HG02610 (cell line): ENCODE measurements around the gene SLC25A12.

Source experiments
- ATAC-seq: cut with Tn5 transposase; IDR thresholded peaks from one replicate; pipeline ENCODE4 v1.9.1; 2021; ENCODE audit warnings: mild to moderate bottlenecking, moderate library complexity; ENCODE audit not compliant: unreplicated experiment

The SLC25A12 gene

DNA sequence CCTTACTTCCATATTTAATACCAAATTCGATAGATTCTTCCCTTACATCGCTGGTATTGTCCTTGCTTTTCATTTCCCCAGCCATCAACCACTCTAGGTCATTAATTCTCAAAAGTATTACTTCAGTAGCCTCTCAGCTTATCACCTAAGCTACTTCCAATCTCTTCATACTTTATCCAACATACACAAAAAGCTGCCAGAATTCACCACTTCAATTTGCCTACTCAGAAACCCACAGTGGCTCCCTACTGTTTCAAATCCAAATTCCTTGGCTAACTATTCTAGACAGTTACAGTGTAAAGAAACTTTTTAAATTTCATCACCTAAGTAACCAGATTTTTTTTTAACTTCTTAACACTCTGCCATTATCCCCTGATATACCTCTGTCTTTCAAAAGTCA lies 4.7 kb downstream of the SLC25A12 start:
- no peak for ATAC-seq

DNA sequence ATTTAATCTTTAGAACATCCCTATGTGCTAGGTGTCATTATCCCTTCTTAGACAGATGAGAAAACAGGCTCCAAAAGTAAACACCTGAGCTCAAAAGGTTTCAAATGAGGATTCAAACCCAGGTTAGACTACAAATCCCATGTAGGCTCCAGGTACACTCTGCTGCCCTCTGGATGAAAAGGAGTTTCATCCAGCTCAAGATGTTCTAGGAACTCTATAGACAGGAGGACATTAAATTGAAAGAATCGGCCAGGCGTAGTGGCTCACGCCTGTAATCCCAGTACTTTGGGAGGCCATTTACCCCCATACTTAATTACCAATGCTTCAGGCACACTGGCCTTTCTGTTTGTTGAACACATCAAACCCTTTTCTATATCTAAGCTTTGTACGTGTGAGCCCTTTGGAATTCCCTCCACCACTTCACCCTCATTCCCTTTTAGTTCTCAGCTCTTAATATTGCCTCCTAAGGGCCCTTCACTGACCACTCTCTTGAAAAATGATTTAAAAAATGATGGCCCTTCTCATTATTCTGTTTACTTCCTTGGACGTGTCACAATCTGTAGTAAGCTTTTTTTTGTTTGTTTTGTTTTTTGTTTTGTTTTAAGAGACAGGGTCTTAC lies 10.7 kb downstream of the SLC25A12 start:
- ATAC-seq, result no peak

DNA sequence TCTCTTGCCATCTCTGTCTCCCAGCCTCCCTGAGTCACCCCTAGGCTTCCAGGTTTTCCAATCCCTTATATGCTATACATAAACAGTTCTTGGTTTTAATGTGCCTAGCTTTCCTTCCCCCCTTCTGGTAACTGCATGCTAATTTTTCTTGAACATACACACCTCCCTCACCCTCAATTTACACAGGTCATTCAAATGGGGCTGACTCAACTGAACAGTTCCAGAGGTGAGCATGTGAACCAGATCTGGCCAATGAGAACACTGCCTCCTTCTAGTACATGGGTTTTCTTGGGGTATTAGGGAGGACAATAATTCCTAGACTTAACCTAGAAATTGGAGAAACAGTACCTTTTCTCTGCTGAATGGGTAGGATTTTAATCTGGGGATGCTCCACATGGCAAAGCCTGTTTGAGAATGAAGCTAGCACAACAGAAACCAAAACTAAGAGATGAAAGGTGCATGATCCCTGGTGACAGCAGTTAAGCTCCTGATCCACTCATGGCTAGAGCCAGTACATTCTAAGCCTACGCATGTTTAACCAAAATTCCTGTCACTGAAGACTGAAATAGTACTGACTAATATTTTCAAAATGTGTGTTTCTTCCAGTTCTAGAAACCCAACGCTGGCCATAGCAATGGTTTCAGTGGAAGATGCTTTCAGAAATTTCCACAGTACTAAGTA lies 11.8 kb downstream of the SLC25A12 start:
- ATAC-seq, result peak; percentile 70

GRCh38 chr2:171880774-171881173 lies 13.3 kb downstream of the SLC25A12 start:
- ATAC-seq, result no peak

DNA sequence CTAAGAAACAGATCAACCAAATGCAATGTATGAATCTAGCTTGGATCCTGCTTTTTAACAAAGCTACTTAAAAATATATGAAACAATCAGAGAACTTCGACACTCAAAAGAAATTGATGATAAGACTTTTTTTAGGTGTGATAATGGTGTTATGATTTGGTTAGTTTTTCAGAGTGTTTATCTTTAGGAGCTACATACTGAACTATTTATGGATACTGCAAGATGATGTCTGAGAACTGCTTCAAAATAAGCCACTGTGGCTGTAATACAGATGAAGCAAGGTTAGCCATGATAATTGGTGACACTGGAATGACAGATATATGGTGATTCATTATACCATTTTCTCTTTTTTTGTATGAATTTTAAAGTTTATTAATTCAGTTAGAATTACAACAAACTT lies 14.2 kb downstream of the SLC25A12 start:
- no peak for ATAC-seq

DNA sequence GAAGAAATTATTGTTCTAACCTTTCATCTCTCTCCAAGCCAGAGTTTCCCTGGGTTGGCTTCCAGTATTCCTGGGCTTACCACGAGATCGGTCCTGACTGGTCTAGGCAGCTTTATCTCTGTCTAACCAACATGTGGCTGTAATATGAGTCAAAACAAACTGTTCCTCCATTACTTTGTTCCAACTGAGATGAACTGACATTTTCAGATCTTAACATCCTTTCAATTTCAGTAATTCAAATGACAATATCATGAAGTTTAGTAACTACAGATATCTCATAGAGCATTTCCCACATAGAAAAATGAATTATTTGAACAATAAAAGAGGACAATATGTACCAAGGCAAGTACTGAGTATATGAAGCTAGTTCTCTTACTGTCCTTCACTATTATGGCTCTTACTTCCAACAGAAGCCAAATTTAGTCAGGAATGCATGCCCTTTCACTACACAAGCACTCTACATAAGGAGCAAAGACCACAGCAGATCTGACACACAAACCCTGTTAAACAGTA lies 15.5 kb downstream of the SLC25A12 start:
- ATAC-seq, result peak; percentile 48

DNA sequence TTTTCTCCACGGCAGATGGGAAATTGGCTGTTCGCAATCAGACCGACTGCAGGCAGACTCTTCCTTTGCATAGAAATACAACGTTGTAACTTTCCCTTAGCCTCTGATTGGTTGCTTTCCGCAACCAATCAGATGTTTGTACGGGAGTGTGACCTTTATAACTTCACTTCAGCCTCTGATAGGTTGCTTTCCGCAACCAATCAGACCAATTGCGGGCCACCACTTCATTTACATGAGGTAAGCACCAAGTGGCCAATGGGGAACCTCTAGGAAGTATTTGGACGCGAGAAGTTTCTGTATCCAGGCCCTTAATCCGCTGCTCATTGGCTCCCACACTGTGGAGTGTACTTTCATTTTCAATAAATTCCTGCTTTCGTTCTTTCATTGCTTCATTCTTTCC lies 19.1 kb downstream of the SLC25A12 start:
- ATAC-seq, result no peak

DNA sequence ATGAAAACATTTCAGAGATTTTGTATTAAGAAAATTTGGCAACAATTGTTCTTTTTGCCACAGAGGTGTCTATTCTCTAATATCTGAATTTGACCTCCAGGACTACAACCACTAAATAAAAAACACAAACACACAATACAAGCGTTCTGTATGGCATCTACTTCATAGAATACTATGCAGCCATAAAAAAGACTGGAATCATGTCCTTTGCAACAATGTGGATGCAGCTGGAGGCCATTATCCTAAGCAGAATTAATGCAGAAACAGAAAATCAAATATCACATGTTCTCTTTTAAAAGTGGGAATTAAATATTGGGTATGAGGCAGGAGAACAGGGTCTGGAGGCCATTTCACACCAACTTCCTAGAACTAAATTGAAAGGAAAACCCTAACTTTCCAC lies 19.5 kb downstream of the SLC25A12 start:
- no peak for ATAC-seq

GRCh38 chr2:171864357-171864985 lies 29.6 kb downstream of the SLC25A12 start:
- ATAC-seq, result no peak

- ATAC-seq, result no peak
These were observed 31.5 kb downstream of the SLC25A12 start for GRCh38 chr2:171862501-171862900.

DNA sequence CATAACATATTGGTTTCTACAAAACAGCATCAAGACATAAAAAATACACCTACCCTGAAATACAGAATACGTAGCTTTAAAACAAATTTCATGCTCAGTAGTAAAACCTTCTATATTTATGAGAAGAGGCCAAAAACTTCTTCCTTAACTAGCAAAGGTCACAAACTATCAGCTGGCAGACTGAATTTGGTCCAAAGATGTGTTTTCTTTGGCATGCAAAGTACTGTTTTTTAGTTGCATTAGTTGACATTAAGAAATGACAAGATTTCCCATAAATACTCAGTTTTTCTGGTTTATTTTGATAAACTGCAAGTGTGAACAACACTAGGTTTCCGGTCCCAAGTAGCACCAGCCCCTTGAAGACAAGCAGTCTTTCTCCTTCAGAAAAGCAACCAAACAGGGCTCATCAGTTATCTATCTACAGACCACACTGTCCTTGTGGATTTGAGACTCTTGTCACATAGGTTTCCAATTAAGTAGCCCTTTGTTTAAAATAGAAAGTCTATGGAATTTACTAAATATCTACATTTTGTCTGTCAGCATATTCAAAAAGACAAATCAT lies 35.6 kb downstream of the SLC25A12 start:
- ATAC-seq, result no peak

- ATAC-seq, result no peak
These were observed 38.6 kb downstream of the SLC25A12 start for GRCh38 chr2:171855401-171855800.

DNA sequence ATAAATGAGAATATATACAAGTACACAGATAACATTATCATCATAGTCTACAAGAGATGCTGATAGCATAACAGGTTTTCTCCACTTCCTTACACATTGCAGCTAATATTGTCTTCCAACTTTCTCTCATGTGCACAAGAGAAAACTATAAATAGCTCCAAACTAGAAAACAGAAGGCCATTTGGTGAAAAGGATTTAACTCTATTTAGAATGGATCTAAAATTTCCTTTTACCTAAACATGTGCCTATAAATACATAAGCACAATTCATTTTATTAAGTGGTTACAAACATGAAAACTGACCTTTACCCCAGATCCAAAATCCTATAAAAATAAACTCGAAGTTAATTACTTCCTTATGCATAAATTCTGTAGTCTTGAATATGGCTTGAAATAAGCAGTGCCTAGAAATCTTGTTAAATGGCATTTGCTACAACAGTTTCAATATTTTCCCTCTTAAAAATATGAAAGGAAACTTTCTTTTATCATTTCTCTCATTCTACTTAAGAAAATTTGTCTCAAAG lies 41.6 kb downstream of the SLC25A12 start:
- no peak for ATAC-seq

DNA sequence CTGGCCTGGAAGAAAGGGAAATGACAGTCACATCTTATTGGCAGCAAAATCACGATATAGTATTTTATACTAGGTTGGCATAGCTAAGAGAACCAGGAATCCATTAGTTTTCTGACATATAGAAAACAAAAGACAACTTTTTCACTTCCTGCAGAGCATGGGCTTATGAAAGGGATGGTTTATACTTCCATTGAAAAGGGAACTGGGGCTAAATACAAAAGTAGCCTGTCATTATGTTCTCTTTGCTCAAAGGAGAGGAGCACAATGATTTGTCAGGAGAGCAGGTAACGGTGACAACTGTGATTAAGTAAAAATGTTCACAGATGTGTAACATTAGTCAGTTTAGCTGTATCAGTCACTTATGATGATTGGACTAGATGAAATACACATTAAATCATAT lies 46.4 kb downstream of the SLC25A12 start:
- no peak for ATAC-seq

DNA sequence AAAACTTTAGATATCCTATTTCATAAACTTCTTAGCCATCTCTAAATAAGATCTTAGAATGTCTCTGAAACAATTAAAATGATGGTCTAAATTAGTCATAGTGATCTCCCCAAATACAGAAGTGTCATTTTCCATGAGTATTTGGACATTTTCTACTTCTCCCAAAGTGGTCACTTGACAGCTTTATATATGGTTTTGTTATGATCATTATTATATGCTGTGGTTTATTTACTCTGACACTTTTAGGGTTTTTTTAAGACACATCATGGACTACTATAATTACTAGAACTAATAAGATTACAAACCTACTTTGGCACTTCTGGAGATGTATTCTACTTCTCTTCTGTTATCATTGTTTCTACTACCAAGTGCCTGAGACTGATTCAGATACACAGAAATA lies 47.1 kb downstream of the SLC25A12 start:
- ATAC-seq, result no peak

- no peak for ATAC-seq
These were observed 52.0 kb downstream of the SLC25A12 start for GRCh38 chr2:171841996-171842395.

DNA sequence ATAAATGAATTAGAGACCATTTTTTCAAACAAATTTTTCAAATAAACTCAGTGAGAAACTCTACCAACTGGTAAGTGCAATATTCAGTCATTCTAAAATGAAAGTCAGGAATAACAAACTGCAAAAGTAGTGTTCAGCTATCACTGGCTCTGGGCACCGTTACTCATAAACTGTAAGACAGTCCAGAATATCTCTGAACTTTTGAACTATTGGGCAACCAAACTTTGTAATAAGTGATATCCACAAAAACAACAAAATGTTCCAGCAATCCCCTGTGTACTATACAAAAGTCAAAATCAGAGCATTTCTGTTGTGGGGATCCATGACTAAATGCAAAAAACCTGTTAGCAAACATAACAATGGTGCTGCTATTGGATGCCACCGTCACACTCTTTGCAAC lies 56.3 kb downstream of the SLC25A12 start:
- ATAC-seq, result no peak

DNA sequence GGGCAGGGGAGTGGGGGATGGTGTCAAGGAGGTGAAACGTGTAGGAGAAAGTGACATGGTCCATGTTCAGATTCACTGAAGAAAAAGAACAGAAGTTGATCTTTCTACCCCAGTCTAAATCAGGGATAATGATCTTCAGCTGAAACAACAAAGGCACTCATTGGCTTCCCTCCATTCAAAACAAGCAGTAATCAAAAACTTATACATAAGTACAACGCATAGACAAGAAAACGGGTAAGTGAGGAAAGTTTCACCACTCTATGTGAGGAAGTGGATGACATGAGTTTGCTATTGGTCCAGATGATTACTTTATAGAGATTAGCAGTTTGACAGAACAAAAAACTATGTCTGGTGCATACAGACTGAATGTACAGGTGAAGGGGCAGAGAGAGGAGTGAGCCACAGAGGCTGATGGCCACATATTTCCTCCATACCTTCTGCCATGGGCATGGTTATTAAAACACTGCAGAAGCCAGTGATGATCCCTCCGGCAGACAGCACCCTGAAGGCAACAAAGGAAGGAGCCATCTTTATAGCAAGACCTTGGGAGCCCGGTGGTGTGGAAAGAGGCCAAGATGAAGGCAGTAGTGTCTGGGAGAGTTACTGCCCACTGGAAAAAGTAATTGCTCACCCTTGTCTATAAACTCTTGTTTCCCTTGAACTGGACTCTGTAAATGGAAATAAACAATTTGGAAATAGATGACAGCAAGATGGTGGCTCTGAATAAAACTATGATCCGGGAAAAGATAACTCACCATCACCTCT lies 57.7 kb downstream of the SLC25A12 start:
- ATAC-seq, result no peak

DNA sequence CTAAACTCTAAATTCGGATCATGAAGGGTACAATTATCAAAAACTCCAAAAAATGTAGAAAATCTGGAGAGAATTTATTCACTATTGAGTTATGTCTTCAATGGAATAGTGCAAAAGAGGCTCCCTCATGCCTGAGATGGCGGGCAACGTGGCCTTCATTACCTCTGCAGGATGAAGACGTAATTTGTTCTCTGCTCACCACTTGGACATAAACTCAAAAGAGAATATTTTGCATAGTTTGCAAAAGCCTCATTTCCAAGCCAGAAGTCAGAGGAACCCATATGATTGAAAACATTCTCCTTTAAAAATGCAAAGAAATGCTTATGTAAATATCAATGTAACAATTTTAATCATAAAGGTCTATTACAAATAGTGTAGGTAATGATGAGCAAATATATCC lies 58.7 kb downstream of the SLC25A12 start:
- no peak for ATAC-seq

DNA sequence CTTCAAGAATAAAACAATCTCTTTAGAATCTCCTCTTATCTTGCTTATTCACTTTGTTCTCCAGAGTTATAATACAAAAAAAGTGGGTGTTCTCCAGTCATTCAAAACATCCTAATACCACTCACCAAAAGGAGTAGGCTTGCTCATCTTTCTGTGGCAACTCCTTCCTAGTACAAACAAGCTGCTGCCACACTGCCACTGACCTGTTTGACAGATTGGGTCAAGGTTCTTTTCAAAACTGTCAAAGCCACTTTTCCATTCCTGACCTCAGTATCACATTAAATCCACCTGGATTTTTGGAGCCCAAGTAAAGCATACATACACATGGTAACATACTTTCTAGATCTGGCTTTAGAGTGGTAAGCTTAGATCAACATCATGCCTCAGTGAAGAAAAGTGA lies 59.8 kb downstream of the SLC25A12 start:
- ATAC-seq, result no peak

DNA sequence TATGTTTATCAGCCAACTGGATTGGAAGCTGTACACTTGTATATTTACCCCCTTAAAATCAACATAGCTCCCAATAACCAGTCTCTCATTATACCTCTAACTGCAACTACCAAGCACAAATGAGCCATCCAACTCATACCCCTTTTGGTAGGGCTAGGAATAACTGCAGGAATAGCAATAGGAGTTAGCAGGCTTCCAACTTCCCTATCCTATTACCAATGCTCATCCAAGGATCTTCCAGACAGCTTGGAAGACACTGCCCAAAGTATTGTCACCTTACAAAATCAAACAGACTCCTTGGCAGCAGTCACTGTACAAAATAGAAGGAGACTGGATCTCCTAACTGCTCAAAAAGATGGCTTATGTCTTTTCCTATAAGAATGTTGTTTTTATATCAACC lies 61.6 kb downstream of the SLC25A12 start:
- no peak for ATAC-seq
